ENCODE results near the gene ACAD10. TPM values are rescaled to one million over a fixed set of nuclear protein-coding genes. Genes with fewer than 3 reads are reported as not detected.

The ACAD10 gene
- total and polyA plus RNA-seq, 2 of the 13 experiments (the other 11 are each of a cell fraction or from before 2014, with no cell fraction given), result 15.2 to 16.3 TPM

GRCh38 chr12:111773801-111774551 lies 88.1 kb downstream of the ACAD10 start (continued):
- TF ChIP-seq ZBED4 (CRISPR knock-in tag; IDR thresholded peaks at IDR 0.05; ENCODE audit: borderline replicate concordance) (no peak), NKX3-1 (CRISPR knock-in tag; IDR thresholded peaks at IDR 0.05) (no peak), TARDBP (CRISPR knock-in tag; IDR thresholded peaks at IDR 0.05) (peak; percentile 12; the same call in 1 of the 2 replicates), CENPBD1 (CRISPR knock-in tag; IDR thresholded peaks at IDR 0.05; ENCODE audit: borderline replicate concordance, low read depth) (no peak), MNT (IDR thresholded peaks at IDR 0.05) (no peak), FOXP4 (CRISPR knock-in tag; IDR thresholded peaks at IDR 0.05) (peak; percentile 65), NAIF1 (CRISPR knock-in tag; IDR thresholded peaks at IDR 0.05; ENCODE audit: borderline replicate concordance) (no peak), ZNF460 (CRISPR knock-in tag; IDR thresholded peaks at IDR 0.05; ENCODE audit: borderline replicate concordance) (no peak), MLLT10 (CRISPR knock-in tag; IDR thresholded peaks at IDR 0.05) (no peak), JDP2 (CRISPR knock-in tag; IDR thresholded peaks at IDR 0.05; ENCODE audit: borderline replicate concordance) (no peak), MYC (CRISPR knock-in tag; IDR thresholded peaks at IDR 0.05; ENCODE audit: borderline replicate concordance) (peak; percentile 61; the same call in 1 of the 2 replicates), CERS6 (CRISPR knock-in tag; IDR thresholded peaks at IDR 0.05) (no peak), ZNF770 (CRISPR knock-in tag; IDR thresholded peaks at IDR 0.05) (no peak; the same call in 1 of the 2 replicates), ATF7 (IDR thresholded peaks at IDR 0.05) (no peak), ATF7 (CRISPR knock-in tag; IDR thresholded peaks at IDR 0.05) (no peak), STAT5B (CRISPR knock-in tag; IDR thresholded peaks at IDR 0.05) (no peak), ZNF780A (CRISPR knock-in tag; IDR thresholded peaks at IDR 0.05) (0 out of 2 replicates have a peak, but pooled peaks have one; percentile 35), ZNF484 (CRISPR knock-in tag; IDR thresholded peaks at IDR 0.05; ENCODE audit: borderline replicate concordance, low read depth) (no peak)

Data from HepG2 (cell line).